Endodermal cell (in vitro differentiated cells): ENCODE data around the gene HMCN2. TPM values are rescaled to one million over a fixed set of nuclear protein-coding genes. Genes with fewer than 3 reads are reported as not detected.

Source experiments
- DNase-seq: peaks from one replicate; pipeline ENCODE4 v3.0.0-alpha.2; 2017
- H3K27ac ChIP-seq: 2 replicates; pipeline ENCODE4 v1.5.1; 2013; ENCODE audit warnings: mild to moderate bottlenecking, low read depth, low read length, moderate library complexity
- H3K27me3 ChIP-seq: 2 replicates; pipeline ENCODE4 v1.6.1; 2013; ENCODE audit warnings: mild to moderate bottlenecking, low read length, moderate library complexity; ENCODE audit not compliant: insufficient read depth, control insufficient read depth, poor library complexity, severe bottlenecking
- H3K36me3 ChIP-seq: 2 replicates; pipeline ENCODE4 v1.7.0; 2013; ENCODE audit warnings: mild to moderate bottlenecking, low read length, moderate library complexity; ENCODE audit not compliant: control insufficient read depth, insufficient read depth
- H3K4me1 ChIP-seq: one replicate; pipeline ENCODE4 v1.7.0; 2013; ENCODE audit warnings: low read length; ENCODE audit not compliant: control insufficient read depth, insufficient read depth
- H3K4me3 ChIP-seq: 2 replicates; pipeline ENCODE4 v1.5.1; 2013; ENCODE audit warnings: mild to moderate bottlenecking, low read length, moderate library complexity
- H3K9ac ChIP-seq: 2 replicates; pipeline ENCODE4 v1.6.1; 2013; ENCODE audit warnings: mild to moderate bottlenecking, low read length, moderate library complexity; ENCODE audit not compliant: poor library complexity, severe bottlenecking; ENCODE audit errors: extremely low read depth
- H3K9me3 ChIP-seq: 2 replicates; pipeline ENCODE4 v1.6.1; 2013; ENCODE audit warnings: mild to moderate bottlenecking, low read length, moderate library complexity; ENCODE audit not compliant: control insufficient read depth
- H3K27ac Mint-ChIP-seq: 2 replicates; pipeline ENCODE4 v1.8.0; 2020; ENCODE audit warnings: mixed read lengths
- H3K27me3 Mint-ChIP-seq: 2 replicates; pipeline ENCODE4 v1.8.0; 2021; ENCODE audit warnings: mild to moderate bottlenecking, mixed read lengths; ENCODE audit not compliant: insufficient read depth
- H3K36me3 Mint-ChIP-seq: 2 replicates; pipeline ENCODE4 v1.8.0; 2020; ENCODE audit warnings: low read depth, mixed read lengths
- H3K4me1 Mint-ChIP-seq: 2 replicates; pipeline ENCODE4 v1.8.0; 2020; ENCODE audit warnings: mixed read lengths
- H3K4me3 Mint-ChIP-seq: 2 replicates; pipeline ENCODE4 v1.8.0; 2020; ENCODE audit warnings: mild to moderate bottlenecking, moderate library complexity, mixed read lengths
- H3K9me3 Mint-ChIP-seq: 2 replicates; pipeline ENCODE4 v1.8.0; 2020; ENCODE audit warnings: mild to moderate bottlenecking, mixed read lengths
- CTCF ChIP-seq: fragments of 200-600 bp; sonication (generic); conservative IDR thresholded peaks from 2 replicates; pipeline ENCODE4 v1.5.0; 2021; ENCODE audit warnings: antibody characterized with exemption, mild to moderate bottlenecking
- WGBS, 2 experiments: methylation state at CpG; one replicate each; pipeline versions ENCODE4 v1.1.5 to v1.1.7; 2013; ENCODE audit warnings: missing lambda C conversion rate in 2 of 2, mixed read lengths in 1 of 2; ENCODE audit not compliant: insufficient coverage in 1 of 2, insufficient read length in 1 of 2; 5-methylcytosine and 5-hydroxymethylcytosine counted together
- total RNA-seq, 2 donors: library from RNA; stranded (reverse); fragmentation: NEBNext Ultra II Directional in 1 of 2; extraction: Animal tissue kit (Norgen Biotek cat#: 25700) in 1 of 2; gene quantifications; 2 replicates in 1 of 2; 3 replicates in 1 of 2; pipeline ENCODE4 v1.2.1, GENCODE V29; 2021

The HMCN2 gene
- total RNA-seq, 2 donors from 2014 or later: 3.3 to 3.9 TPM

- no peaks in the 10 kb centered on the region for H3K27me3 ChIP-seq
- no peaks in the 10 kb centered on the region for H3K27me3 Mint-ChIP-seq
- H3K9me3 Mint-ChIP-seq: peaks cover 20% of the 10 kb centered on the region
- no peak overlapping the region for H3K27ac Mint-ChIP-seq
- no peaks in the 10 kb centered on the region for H3K4me1 Mint-ChIP-seq
- no peak for TF ChIP-seq CTCF
- H3K4me3 ChIP-seq: no peak overlapping the region
- no peaks in the 10 kb centered on the region for H3K4me1 ChIP-seq
- DNase-seq: no peak
- H3K36me3 Mint-ChIP-seq: peaks cover 67% of the 10 kb centered on the region
- WGBS, 2 experiments: 70 to 79% methylated on average over 2 to 3 of the region's 3 CpGs
- H3K9me3 ChIP-seq: peaks cover 20% of the 10 kb centered on the region
- H3K9ac ChIP-seq: no peak overlapping the region
- no peak overlapping the region for H3K4me3 Mint-ChIP-seq
- H3K27ac ChIP-seq: no peak overlapping the region
- peaks cover 47% of the 10 kb centered on the region for H3K36me3 ChIP-seq
These were observed 35.8 kb upstream of the HMCN2 start for GRCh38 chr9:130229759-130230158.

DNA sequence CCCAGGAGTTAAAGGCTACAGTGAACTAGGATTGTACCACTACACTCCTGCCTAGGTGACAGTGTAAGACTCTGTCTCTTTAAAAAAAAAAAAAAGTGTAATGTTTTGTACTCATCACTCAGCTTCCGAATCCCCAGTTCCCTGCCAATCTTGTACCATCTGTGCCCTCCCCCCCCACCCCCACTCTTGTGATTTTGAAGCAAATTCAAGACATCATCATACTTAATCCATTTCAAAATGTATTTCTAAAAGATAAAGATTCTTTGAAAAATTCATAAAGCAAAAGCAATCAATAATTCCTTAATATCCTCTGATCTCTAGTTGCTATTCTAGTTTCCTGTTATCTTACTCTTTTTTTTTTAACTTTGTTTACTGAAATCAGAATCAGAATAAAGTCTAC, 34.9 kb upstream of the HMCN2 start:
- peaks cover 20% of the 10 kb centered on the region for H3K9me3 ChIP-seq
- H3K4me3 ChIP-seq: no peak overlapping the region
- no peaks in the 10 kb centered on the region for H3K4me1 ChIP-seq
- no peak overlapping the region for H3K27ac ChIP-seq
- Mint-ChIP-seq H3K27me3 (no peaks in the 10 kb centered on the region), H3K9me3 (peaks cover 20% of the 10 kb centered on the region), H3K4me3 (no peak overlapping the region), H3K27ac (no peak overlapping the region), H3K36me3 (peaks cover 60% of the 10 kb centered on the region), H3K4me1 (no peaks in the 10 kb centered on the region)
- no peak for DNase-seq
- H3K27me3 ChIP-seq: no peaks in the 10 kb centered on the region
- peaks cover 39% of the 10 kb centered on the region for H3K36me3 ChIP-seq
- 100% methylated on average over 1 of the region's 1 CpG; no CpG with 5 or more reads in 1 of the 2 experiments for WGBS, 2 experiments
- no peak overlapping the region for H3K9ac ChIP-seq
- no peak for TF ChIP-seq CTCF

GRCh38 chr9:130232899-130233586, 32.5 kb upstream of the HMCN2 start:
- Histone ChIP-seq H3K9ac (no peak overlapping the region), H3K27ac (peak overlapping the region; percentile 32), H3K9me3 (peaks cover 9% of the 10 kb centered on the region), H3K36me3 (peaks cover 22% of the 10 kb centered on the region), H3K4me3 (no peak overlapping the region), H3K4me1 (no peaks in the 10 kb centered on the region), H3K27me3 (no peaks in the 10 kb centered on the region)
- Mint-ChIP-seq H3K4me1 (peaks cover 5% of the 10 kb centered on the region), H3K9me3 (peaks cover 10% of the 10 kb centered on the region), H3K27ac (no peak overlapping the region), H3K36me3 (peaks cover 38% of the 10 kb centered on the region), H3K27me3 (no peaks in the 10 kb centered on the region), H3K4me3 (no peak overlapping the region)
- no peak for DNase-seq
- WGBS, 2 experiments: 89 to 92% methylated on average over 13 to 27 of the region's 27 CpGs
- no peak for TF ChIP-seq CTCF
